Middle frontal gyrus (tissue), 1 donor: ENCODE measurements around the gene WDR4.
"Not testable (repeated sequence)": the region's sequence is repeated elsewhere in the genome, so short reads cannot be mapped to it uniquely, and the experiment has no call there.

Experiments used
- DNase-seq: peaks from one replicate; pipeline ENCODE4 v3.0.0-alpha.2; 2015; ENCODE audit warnings: low spot score; ENCODE audit errors: extremely low spot score

The WDR4 gene

GRCh38 chr21:42815217-42815616 lies 64.1 kb downstream of the WDR4 start:
- DNase-seq = no peak

- not testable (repeated sequence) for DNase-seq
Observed at GRCh38 chr21:42812528-42813241, 66.7 kb downstream of the WDR4 start.

- no peak for DNase-seq
Observed at GRCh38 chr21:42811960-42812359, 67.4 kb downstream of the WDR4 start.

GRCh38 chr21:42809577-42810475 lies 69.5 kb downstream of the WDR4 start:
- no peak for DNase-seq

GRCh38 chr21:42809171-42809570 lies 70.2 kb downstream of the WDR4 start:
- no peak for DNase-seq

- no peak for DNase-seq
Observed at GRCh38 chr21:42807938-42808613, 71.3 kb downstream of the WDR4 start.

GRCh38 chr21:42807293-42807895 lies 71.9 kb downstream of the WDR4 start:
- DNase-seq = not testable (repeated sequence)

- no peak for DNase-seq
Observed at GRCh38 chr21:42806509-42807140, 72.7 kb downstream of the WDR4 start.

- not testable (repeated sequence) for DNase-seq
Observed at GRCh38 chr21:42801616-42802015, 77.7 kb downstream of the WDR4 start.

GRCh38 chr21:42799948-42800347 lies 79.4 kb downstream of the WDR4 start:
- no peak for DNase-seq

GRCh38 chr21:42799516-42799915 lies 79.8 kb downstream of the WDR4 start:
- DNase-seq = no peak
